OCI-LY1 (cell line): ENCODE measurements around the gene DCDC2.
"Not testable (repeated sequence)": the region's sequence is repeated elsewhere in the genome, so short reads cannot be mapped to it uniquely, and the experiment has no call there.

ENCODE experiments used
- H2AFZ ChIP-seq: fragments of 200-600 bp; sonication (generic), shearing (Covaris generic); 2 replicates; pipeline ENCODE4 v1.6.0; 2014; ENCODE audit warnings: antibody characterized with exemption, mild to moderate bottlenecking, low read length
- H3F3A ChIP-seq: fragments of 200-600 bp; sonication (generic), shearing (Covaris generic); 2 replicates; pipeline ENCODE4 v1.6.0; 2014; ENCODE audit warnings: mild to moderate bottlenecking, antibody characterized with exemption, low read length, moderate library complexity; ENCODE audit not compliant: insufficient read depth
- H3K27ac ChIP-seq: fragments of 200-600 bp; sonication (generic); 2 replicates; pipeline ENCODE4 v1.5.1; 2014; ENCODE audit warnings: low read length, mixed run types, mild to moderate bottlenecking, low read depth; ENCODE audit not compliant: poor library complexity, severe bottlenecking
- H3K27me3 ChIP-seq: fragments of 200-600 bp; sonication (generic); 2 replicates; pipeline ENCODE4 v1.6.0; 2014; ENCODE audit warnings: antibody characterized with exemption, mild to moderate bottlenecking, low read length, moderate library complexity; ENCODE audit not compliant: insufficient read depth
- H3K36me3 ChIP-seq: fragments of 200-600 bp; sonication (generic); 2 replicates; pipeline ENCODE4 v1.6.1; 2014; ENCODE audit warnings: mild to moderate bottlenecking, antibody characterized with exemption, low read length, moderate library complexity, mixed read lengths; ENCODE audit not compliant: insufficient read depth
- H3K4me1 ChIP-seq: fragments of 200-600 bp; sonication (generic); 2 replicates; pipeline ENCODE4 v1.5.1; 2014; ENCODE audit warnings: mild to moderate bottlenecking, low read length, moderate library complexity; ENCODE audit not compliant: insufficient read depth, severe bottlenecking
- H3K4me2 ChIP-seq: fragments of 200-600 bp; sonication (generic), shearing (Covaris generic); 2 replicates; pipeline ENCODE4 v1.6.1; 2014; ENCODE audit warnings: low read length
- H3K4me3 ChIP-seq: fragments of 200-600 bp; sonication (generic); 2 replicates; pipeline ENCODE4 v1.5.1; 2014; ENCODE audit warnings: low read length, low read depth, mild to moderate bottlenecking, mixed read lengths; ENCODE audit not compliant: poor library complexity, severe bottlenecking
- H3K79me2 ChIP-seq: fragments of 200-600 bp; shearing (Covaris generic); 2 replicates; pipeline ENCODE4 v1.6.1; 2016; ENCODE audit warnings: mixed run types, low read length, mixed read lengths; ENCODE audit not compliant: insufficient read depth
- H3K9ac ChIP-seq: fragments of 200-600 bp; sonication (generic), shearing (Covaris generic); 2 replicates; pipeline ENCODE4 v1.6.1; 2014; ENCODE audit warnings: mild to moderate bottlenecking, low read length, mixed read lengths
- H3K9me2 ChIP-seq: fragments of 200-600 bp; sonication (generic), shearing (Covaris generic); 2 replicates; pipeline ENCODE4 v1.6.1; 2014; ENCODE audit warnings: low read depth, mild to moderate bottlenecking, low read length, mixed read lengths
- H3K9me3 ChIP-seq: fragments of 200-600 bp; shearing (Covaris generic); 2 replicates; pipeline ENCODE4 v1.6.1; 2014; ENCODE audit warnings: low read length, mixed read lengths
- H4K20me1 ChIP-seq: fragments of 200-600 bp; sonication (generic), shearing (Covaris generic); 2 replicates; pipeline ENCODE4 v1.6.0; 2016; ENCODE audit warnings: mild to moderate bottlenecking, low read length; ENCODE audit not compliant: insufficient read depth
- EZH2 ChIP-seq: fragments of 200-600 bp; sonication (generic), shearing (Covaris generic); IDR thresholded peaks from 2 replicates; pipeline ENCODE4 v1.8.0; 2017; ENCODE audit warnings: borderline replicate concordance, mixed run types, mild to moderate bottlenecking, antibody characterized with exemption, low read length, moderate library complexity, mixed read lengths
- TF ChIP-seq, protein P1 (sequence below): fragments of 200-600 bp; sonication (generic), shearing (Covaris generic); IDR thresholded peaks from 2 replicates; pipeline ENCODE4 v1.5.1; 2017; ENCODE audit warnings: mild to moderate bottlenecking, antibody characterized with exemption, low read length, moderate library complexity, mixed read lengths

Gene DCDC2

DNA sequence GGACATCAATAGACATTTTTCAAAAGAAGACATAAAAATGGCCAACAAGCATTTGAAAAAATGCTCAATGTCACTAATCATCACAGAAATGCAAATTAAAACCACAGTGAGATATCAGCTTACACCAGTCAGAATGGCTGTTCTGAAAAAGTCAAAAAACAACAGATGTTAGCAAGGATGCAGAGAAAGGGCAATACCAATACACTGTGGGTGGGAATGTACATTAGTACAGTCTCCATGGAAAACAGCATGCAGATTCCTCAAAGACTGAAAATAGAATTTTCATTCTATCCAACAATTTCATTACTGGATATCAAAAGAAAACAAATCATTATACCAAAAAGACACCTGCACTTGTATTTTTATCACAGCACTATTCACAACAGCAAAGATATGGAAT is 85.3 kb downstream of the DCDC2 start:
- no peaks in the 10 kb centered on the region for H3K4me1 ChIP-seq
- no peak overlapping the region for H3K4me3 ChIP-seq
- no peak overlapping the region for H3K4me2 ChIP-seq
- H3K9ac ChIP-seq = no peak overlapping the region
- H3K79me2 ChIP-seq = no peaks in the 10 kb centered on the region
- H4K20me1 ChIP-seq = no peaks in the 10 kb centered on the region
- TF ChIP-seq, protein P1, sequence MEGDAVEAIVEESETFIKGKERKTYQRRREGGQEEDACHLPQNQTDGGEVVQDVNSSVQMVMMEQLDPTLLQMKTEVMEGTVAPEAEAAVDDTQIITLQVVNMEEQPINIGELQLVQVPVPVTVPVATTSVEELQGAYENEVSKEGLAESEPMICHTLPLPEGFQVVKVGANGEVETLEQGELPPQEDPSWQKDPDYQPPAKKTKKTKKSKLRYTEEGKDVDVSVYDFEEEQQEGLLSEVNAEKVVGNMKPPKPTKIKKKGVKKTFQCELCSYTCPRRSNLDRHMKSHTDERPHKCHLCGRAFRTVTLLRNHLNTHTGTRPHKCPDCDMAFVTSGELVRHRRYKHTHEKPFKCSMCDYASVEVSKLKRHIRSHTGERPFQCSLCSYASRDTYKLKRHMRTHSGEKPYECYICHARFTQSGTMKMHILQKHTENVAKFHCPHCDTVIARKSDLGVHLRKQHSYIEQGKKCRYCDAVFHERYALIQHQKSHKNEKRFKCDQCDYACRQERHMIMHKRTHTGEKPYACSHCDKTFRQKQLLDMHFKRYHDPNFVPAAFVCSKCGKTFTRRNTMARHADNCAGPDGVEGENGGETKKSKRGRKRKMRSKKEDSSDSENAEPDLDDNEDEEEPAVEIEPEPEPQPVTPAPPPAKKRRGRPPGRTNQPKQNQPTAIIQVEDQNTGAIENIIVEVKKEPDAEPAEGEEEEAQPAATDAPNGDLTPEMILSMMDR = no peak
- TF ChIP-seq EZH2 = no peak
- no peaks in the 10 kb centered on the region for H3K27me3 ChIP-seq
- H2AFZ ChIP-seq = no peak overlapping the region
- H3K9me3 ChIP-seq = no peaks in the 10 kb centered on the region
- no peaks in the 10 kb centered on the region for H3K36me3 ChIP-seq
- no peaks in the 10 kb centered on the region for H3F3A ChIP-seq
- no peaks in the 10 kb centered on the region for H3K9me2 ChIP-seq
- no peak overlapping the region for H3K27ac ChIP-seq

DNA sequence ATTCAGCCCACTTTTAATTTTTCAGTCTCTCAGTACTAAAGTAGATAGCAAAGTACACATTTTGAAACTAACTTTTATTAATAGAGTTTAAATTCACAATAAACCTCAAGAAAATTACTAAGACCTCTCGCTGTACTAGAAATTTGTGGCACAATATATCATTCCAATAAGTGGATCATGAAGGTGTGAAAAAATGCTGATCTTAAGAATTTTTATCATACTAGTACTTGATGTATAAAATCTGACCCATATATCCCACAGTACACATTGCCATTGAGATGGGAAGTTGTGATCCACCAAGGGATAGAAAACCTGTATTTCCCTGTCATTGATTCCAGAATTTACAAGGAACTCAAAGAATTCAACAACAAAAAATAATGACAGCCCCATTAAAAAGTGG is 85.7 kb downstream of the DCDC2 start:
- no peak overlapping the region for H3K9ac ChIP-seq
- no peak overlapping the region for H3K27ac ChIP-seq
- H3K4me3 ChIP-seq = no peak overlapping the region
- H3K9me3 ChIP-seq = no peaks in the 10 kb centered on the region
- no peaks in the 10 kb centered on the region for H3K4me1 ChIP-seq
- no peaks in the 10 kb centered on the region for H3K27me3 ChIP-seq
- no peaks in the 10 kb centered on the region for H3F3A ChIP-seq
- H3K36me3 ChIP-seq = no peaks in the 10 kb centered on the region
- no peaks in the 10 kb centered on the region for H3K9me2 ChIP-seq
- no peaks in the 10 kb centered on the region for H3K79me2 ChIP-seq
- no peak for TF ChIP-seq EZH2
- TF ChIP-seq, protein P1 = no peak
- no peak overlapping the region for H3K4me2 ChIP-seq
- no peaks in the 10 kb centered on the region for H4K20me1 ChIP-seq
- no peak overlapping the region for H2AFZ ChIP-seq

- TF ChIP-seq EZH2 = no peak
- TF ChIP-seq, protein P1 = no peak
Observed at GRCh38 chr6:24270011-24270410, 87.8 kb downstream of the DCDC2 start.

DNA sequence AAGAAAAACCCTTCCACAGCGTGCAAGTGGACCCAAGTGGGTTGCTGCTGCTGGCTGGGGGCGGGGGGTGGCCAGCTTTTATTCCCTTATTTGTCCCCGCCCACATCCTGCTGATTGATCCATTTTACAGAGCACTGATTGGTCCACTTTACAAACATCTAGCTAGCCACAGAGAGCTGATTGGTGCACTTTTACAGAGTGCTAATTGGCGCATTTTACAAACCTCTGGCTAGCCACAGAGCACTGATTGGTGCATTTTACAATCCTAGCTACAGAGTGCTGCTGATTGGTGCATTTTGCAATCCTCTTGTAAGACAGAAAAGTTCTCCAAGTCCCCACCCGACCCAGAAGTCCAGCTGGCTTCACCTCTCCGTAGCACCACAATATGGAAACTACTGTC is 99.6 kb downstream of the DCDC2 start:
- not testable (repeated sequence) for H3K27me3 ChIP-seq, H3K27ac ChIP-seq, H3F3A ChIP-seq, H3K9me3 ChIP-seq, H2AFZ ChIP-seq, H3K4me2 ChIP-seq, H3K9ac ChIP-seq, H3K36me3 ChIP-seq, H3K79me2 ChIP-seq, H3K9me2 ChIP-seq, H3K4me1 ChIP-seq, H4K20me1 ChIP-seq, H3K4me3 ChIP-seq

More at GRCh38 chr6:24270011-24270410, 87.8 kb downstream of the DCDC2 start:
- Histone ChIP-seq H3K4me2 (no peak overlapping the region), H3K27me3 (no peaks in the 10 kb centered on the region), H3K9me2 (no peaks in the 10 kb centered on the region), H3K4me3 (no peak overlapping the region), H3K27ac (no peak overlapping the region), H4K20me1 (no peaks in the 10 kb centered on the region), H3K9ac (no peak overlapping the region), H3K9me3 (no peaks in the 10 kb centered on the region), H3K4me1 (no peaks in the 10 kb centered on the region), H3F3A (no peaks in the 10 kb centered on the region), H2AFZ (no peak overlapping the region), H3K36me3 (no peaks in the 10 kb centered on the region), H3K79me2 (no peaks in the 10 kb centered on the region)
